Prostate gland (tissue), 2 donors: Measurements from ENCODE around the gene MCC. TPM values are rescaled to one million over a fixed set of nuclear protein-coding genes. Genes with fewer than 3 reads are reported as not detected.

ENCODE experiments used
- DNase-seq: peaks from one replicate; pipeline ENCODE4 v3.0.0-alpha.2; 2019; ENCODE audit warnings: low spot score
- H3K27ac ChIP-seq, 2 donors: fragments of 200-600 bp; sonication (generic); 2 replicates each; pipeline ENCODE4 v1.5.1; 2017 to 2019
- H3K27me3 ChIP-seq: fragments of 200-600 bp; sonication (generic); replicated peaks from 2 replicates; pipeline ENCODE4 v1.5.1; 2019; ENCODE audit not compliant: insufficient read depth
- H3K36me3 ChIP-seq, 2 donors: fragments of 200-600 bp; sonication (generic); 1 replicate in 1 of 2; 2 replicates in 1 of 2; pipeline versions ENCODE4 v1.5.1 to v1.8.1; 2017 to 2019
- H3K4me1 ChIP-seq: fragments of 200-600 bp; sonication (generic); replicated peaks from 2 replicates; pipeline ENCODE4 v1.5.1; 2019
- H3K4me3 ChIP-seq, 2 donors: fragments of 200-600 bp; sonication (generic); 2 replicates each; pipeline ENCODE4 v1.5.1; 2017 to 2019
- H3K9me3 ChIP-seq: fragments of 200-600 bp; sonication (generic); 2 replicates; pipeline ENCODE4 v1.5.1; 2017
- POLR2A ChIP-seq: fragments of 450-650 bp; IDR thresholded peaks from one replicate; pipeline ENCODE4 v1.6.1; 2016; ENCODE audit warnings: antibody characterized with exemption, mild to moderate bottlenecking
- POLR2AphosphoS5 ChIP-seq: sonication (generic); formaldehyde crosslinking; IDR thresholded peaks from one replicate; pipeline ENCODE4 v1.6.1; 2017; ENCODE audit warnings: antibody characterized with exemption
- whole genome bisulfite sequencing: methylation state at CpG from one replicate; pipeline ENCODE4 v1.1.5; 2018; 5-methylcytosine and 5-hydroxymethylcytosine counted together
- intact Hi-C: fragments of 100-400 bp; cut with DNase I; formaldehyde crosslinking; loops from one replicate; pipeline ENCODE4 v1.14.2; 2022
- total RNA-seq, 2 donors: library from RNA; depleted of rRNA; stranded (reverse); fragments of >200 nt; gene quantifications; one replicate each; pipeline ENCODE4 v1.1.0, GENCODE V29; 2016
- TF ChIP-seq, protein P1 (sequence below), 4 experiments: fragments of 200-600 bp in 2 of 4; fragments of 450-650 bp in 2 of 4; sonication (generic) in 2 of 4; IDR thresholded peaks; 1 replicate in 3 of 4; 2 replicates in 1 of 4; pipeline ENCODE4 v1.5.1; 2016 to 2019; ENCODE audit warnings: antibody characterized with exemption in 4 of 4, mild to moderate bottlenecking in 2 of 4, moderate library complexity in 2 of 4

Gene MCC
- total RNA-seq, 2 donors from 2014 or later = 41.5 to 54.1 TPM

DNA sequence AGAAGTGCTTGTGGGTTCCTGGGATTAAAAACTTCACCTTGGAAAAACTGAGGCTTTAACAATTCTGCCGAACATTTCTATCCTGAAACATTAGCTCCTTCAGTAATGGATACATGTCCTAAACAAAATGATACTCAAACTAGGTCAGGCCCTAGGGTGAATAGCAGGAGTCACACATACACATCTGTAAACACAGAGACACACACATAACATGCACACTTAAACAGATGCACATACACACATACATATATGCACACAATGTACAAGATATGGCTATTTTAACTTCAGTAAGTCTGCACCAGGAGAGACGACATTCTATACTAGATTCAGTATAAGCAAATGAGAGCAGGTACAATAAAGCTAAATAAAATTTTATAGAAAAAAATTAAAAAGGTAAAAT, 387.3 kb downstream of the MCC start:
- DNase-seq = no peak
- intact Hi-C loops = no loop called here
- no peaks in the 10 kb centered on the region for H3K4me1 ChIP-seq
- peaks cover 0 to 4% of the 10 kb centered on the region in 2 donors for H3K36me3 ChIP-seq
- H3K27me3 ChIP-seq = no peaks in the 10 kb centered on the region
- no peak for TF ChIP-seq POLR2AphosphoS5
- no peak for TF ChIP-seq POLR2A
- TF ChIP-seq, protein P1, sequence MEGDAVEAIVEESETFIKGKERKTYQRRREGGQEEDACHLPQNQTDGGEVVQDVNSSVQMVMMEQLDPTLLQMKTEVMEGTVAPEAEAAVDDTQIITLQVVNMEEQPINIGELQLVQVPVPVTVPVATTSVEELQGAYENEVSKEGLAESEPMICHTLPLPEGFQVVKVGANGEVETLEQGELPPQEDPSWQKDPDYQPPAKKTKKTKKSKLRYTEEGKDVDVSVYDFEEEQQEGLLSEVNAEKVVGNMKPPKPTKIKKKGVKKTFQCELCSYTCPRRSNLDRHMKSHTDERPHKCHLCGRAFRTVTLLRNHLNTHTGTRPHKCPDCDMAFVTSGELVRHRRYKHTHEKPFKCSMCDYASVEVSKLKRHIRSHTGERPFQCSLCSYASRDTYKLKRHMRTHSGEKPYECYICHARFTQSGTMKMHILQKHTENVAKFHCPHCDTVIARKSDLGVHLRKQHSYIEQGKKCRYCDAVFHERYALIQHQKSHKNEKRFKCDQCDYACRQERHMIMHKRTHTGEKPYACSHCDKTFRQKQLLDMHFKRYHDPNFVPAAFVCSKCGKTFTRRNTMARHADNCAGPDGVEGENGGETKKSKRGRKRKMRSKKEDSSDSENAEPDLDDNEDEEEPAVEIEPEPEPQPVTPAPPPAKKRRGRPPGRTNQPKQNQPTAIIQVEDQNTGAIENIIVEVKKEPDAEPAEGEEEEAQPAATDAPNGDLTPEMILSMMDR (IDR thresholded peaks at IDR 0.05) = no peak
- H3K4me3 ChIP-seq = no peak overlapping the region
- no peak overlapping the region for H3K27ac ChIP-seq
- H3K9me3 ChIP-seq = no peaks in the 10 kb centered on the region
- 91% methylated on average over 2 of the region's 2 CpGs for WGBS

DNA sequence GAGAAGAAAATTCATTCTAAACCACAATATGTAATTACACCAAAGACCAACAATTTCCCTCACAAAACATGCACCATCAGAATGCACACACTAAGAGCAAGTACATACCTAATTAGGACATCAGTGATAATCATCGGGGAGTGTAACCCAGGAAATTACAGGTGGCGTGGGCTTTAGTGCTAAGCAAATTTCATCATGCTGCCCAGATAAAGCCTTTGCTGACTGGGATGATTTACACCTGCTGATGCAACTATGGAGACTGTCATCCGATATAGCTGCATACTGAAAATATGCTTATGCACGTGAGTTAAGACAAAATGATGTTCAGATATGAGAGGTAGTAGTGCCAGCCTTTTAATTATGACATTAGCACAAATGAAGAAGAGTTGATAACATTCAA, 388.4 kb downstream of the MCC start:
- Histone ChIP-seq H3K36me3 (peaks cover 0 to 4% of the 10 kb centered on the region in 2 donors), H3K9me3 (no peaks in the 10 kb centered on the region), H3K4me1 (no peaks in the 10 kb centered on the region), H3K4me3 (no peak overlapping the region), H3K27me3 (no peaks in the 10 kb centered on the region), H3K27ac (no peak overlapping the region)
- WGBS = 86% methylated on average over 4 of the region's 4 CpGs
- intact Hi-C loops = no loop called here
- TF ChIP-seq POLR2A = no peak
- TF ChIP-seq, protein P1 (IDR thresholded peaks at IDR 0.05) = no peak
- TF ChIP-seq POLR2AphosphoS5 = no peak
- no peak for DNase-seq

DNA sequence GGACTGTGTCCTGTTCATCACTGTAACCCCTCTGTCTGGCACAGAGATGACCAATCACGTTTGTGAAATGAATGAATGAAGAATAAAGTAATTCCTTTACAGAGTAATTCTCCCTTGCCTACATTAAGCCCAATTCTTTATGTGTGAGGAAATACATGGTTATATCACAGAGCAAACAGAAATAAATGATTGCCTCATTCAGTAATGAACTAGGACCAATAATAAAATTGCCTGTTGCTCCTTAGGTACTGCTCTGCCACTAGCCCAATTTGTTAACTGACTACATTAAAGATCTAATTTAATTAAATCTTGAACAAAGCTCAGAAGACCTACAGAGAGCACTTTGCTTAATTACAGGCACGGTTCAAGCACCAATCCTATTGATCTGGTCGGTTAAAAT, 389.9 kb downstream of the MCC start:
- Histone ChIP-seq H3K27ac (no peak overlapping the region), H3K36me3 (peaks cover 0 to 4% of the 10 kb centered on the region in 2 donors), H3K4me1 (no peaks in the 10 kb centered on the region), H3K27me3 (no peaks in the 10 kb centered on the region), H3K4me3 (no peak overlapping the region), H3K9me3 (no peaks in the 10 kb centered on the region)
- intact Hi-C loops = no loop called here
- no peak for DNase-seq
- 36% methylated on average over 3 of the region's 3 CpGs for WGBS
- TF ChIP-seq, protein P1 (IDR thresholded peaks at IDR 0.05) = no peak
- no peak for TF ChIP-seq POLR2AphosphoS5
- TF ChIP-seq POLR2A = no peak

DNA sequence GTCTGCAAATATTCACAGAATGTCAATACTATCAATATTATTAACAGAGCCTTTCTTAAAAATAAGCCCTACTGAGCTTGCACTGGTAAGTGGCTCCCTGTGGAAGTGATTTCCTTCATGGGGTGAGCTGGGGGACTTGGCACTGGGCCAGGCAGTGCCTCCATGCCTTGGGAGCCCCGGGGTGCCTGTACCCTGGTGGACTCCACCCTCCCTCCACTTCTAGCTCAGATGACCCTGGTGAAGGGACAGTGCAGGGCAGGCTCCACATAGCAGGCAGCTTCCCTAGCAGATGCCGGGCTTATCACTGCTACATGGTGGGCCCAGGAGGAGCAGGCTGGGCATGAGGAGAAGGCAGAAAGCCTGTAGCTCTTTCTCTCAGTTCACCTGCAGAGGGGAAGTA, 392.4 kb downstream of the MCC start:
- Histone ChIP-seq H3K27me3 (no peaks in the 10 kb centered on the region), H3K36me3 (no peaks in the 10 kb centered on the region), H3K4me1 (no peaks in the 10 kb centered on the region), H3K27ac (no peak overlapping the region), H3K4me3 (no peak overlapping the region), H3K9me3 (no peaks in the 10 kb centered on the region)
- intact Hi-C loops = no loop called here
- DNase-seq = no peak
- TF ChIP-seq POLR2A (no peak), POLR2AphosphoS5 (no peak)
- TF ChIP-seq, protein P1 (IDR thresholded peaks at IDR 0.05) = no peak
- 77% methylated on average over 2 of the region's 2 CpGs for WGBS

DNA sequence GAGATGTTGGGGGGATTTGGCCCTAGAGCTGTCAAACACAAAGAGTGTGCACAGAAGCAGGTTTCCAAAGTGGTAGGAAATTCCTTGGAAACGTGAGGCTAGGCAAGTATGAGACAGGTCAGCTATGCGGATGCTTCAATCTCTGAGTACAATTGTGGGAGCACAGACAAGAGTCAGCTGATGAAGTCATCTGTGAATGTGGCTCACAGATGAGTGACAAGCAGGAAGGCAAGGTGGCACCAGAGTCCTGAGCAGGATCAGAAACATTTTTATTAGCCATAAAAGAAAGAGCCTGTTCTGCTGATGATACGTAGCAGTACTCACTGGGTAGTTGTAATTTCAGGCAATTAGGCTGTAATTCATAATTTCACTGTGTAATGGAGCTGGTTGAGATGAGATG, 394.7 kb downstream of the MCC start:
- intact Hi-C loops = no loop called here
- TF ChIP-seq POLR2AphosphoS5 = no peak
- TF ChIP-seq POLR2A = no peak
- TF ChIP-seq, protein P1 (IDR thresholded peaks at IDR 0.05) = no peak
- DNase-seq = no peak
- 50% methylated on average over 3 of the region's 3 CpGs for WGBS
- H3K4me1 ChIP-seq = no peaks in the 10 kb centered on the region
- H3K27ac ChIP-seq = no peak overlapping the region
- H3K9me3 ChIP-seq = no peaks in the 10 kb centered on the region
- H3K36me3 ChIP-seq = no peaks in the 10 kb centered on the region
- H3K27me3 ChIP-seq = no peaks in the 10 kb centered on the region
- no peak overlapping the region for H3K4me3 ChIP-seq
